HepG2 (cell line): ENCODE measurements around the gene AEN. TPM values are rescaled to one million over a fixed set of nuclear protein-coding genes. Genes with fewer than 3 reads are reported as not detected.

Source experiments
- ATF3 ChIP-seq: sonication (generic); formaldehyde crosslinking; IDR thresholded peaks from 2 replicates; pipeline ENCODE4 v1.4.0; 2020; ENCODE audit warnings: missing genetic modification reagents
- ELF4 ChIP-seq: sonication (generic); formaldehyde crosslinking; IDR thresholded peaks from 2 replicates; pipeline ENCODE4 v1.5.0; 2020; ENCODE audit warnings: missing genetic modification reagents, mild to moderate bottlenecking, moderate library complexity, borderline replicate concordance
- KLF11 ChIP-seq: IDR thresholded peaks from 2 replicates; pipeline ENCODE4 v1.6.1; 2016; ENCODE audit warnings: missing compliant biosample characterization
- MEIS1 ChIP-seq: sonication (generic); formaldehyde crosslinking; IDR thresholded peaks from 2 replicates; pipeline ENCODE4 v1.9.0; 2021; ENCODE audit warnings: mild to moderate bottlenecking, missing genetic modification reagents, moderate library complexity, borderline replicate concordance
- PHF21A ChIP-seq: sonication (generic); formaldehyde crosslinking; IDR thresholded peaks from 2 replicates; pipeline ENCODE4 v1.5.0; 2020; ENCODE audit warnings: mild to moderate bottlenecking, missing genetic modification reagents
- SP1 ChIP-seq, 2 experiments: fragments of 450-650 bp in 1 of 2; sonication (generic) in 1 of 2; formaldehyde crosslinking in 1 of 2; IDR thresholded peaks; 2 replicates each; pipeline versions ENCODE4 v1.4.0 to v1.6.1; 2016 to 2020; ENCODE audit warnings: missing genetic modification reagents in 1 of 2
- SP4 ChIP-seq: sonication (generic); formaldehyde crosslinking; IDR thresholded peaks from 2 replicates; pipeline ENCODE4 v1.8.1; 2023; ENCODE audit warnings: mild to moderate bottlenecking, missing genetic modification reagents
- SSRP1 ChIP-seq: IDR thresholded peaks from 2 replicates; pipeline ENCODE4 v1.6.1; 2016; ENCODE audit warnings: control low read depth
- TBX3 ChIP-seq: fragments of 450-650 bp; IDR thresholded peaks from 2 replicates; pipeline ENCODE4 v1.6.1; 2017; ENCODE audit warnings: antibody characterized with exemption, mild to moderate bottlenecking, inconsistent platforms, borderline replicate concordance
- TEAD3 ChIP-seq: optimal IDR thresholded peaks from 2 replicates; pipeline ENCODE3; 2016; ENCODE audit warnings: borderline replicate concordance
- TRIM22 ChIP-seq: fragments of 450-650 bp; IDR thresholded peaks from 2 replicates; pipeline ENCODE4 v1.6.1; 2017
- ZNF138 ChIP-seq: sonication (generic); formaldehyde crosslinking; IDR thresholded peaks from 2 replicates; pipeline ENCODE4 v1.5.0; 2020; ENCODE audit warnings: mild to moderate bottlenecking, low read depth, missing genetic modification reagents
- ZNF335 ChIP-seq: sonication (generic); formaldehyde crosslinking; IDR thresholded peaks from 2 replicates; pipeline ENCODE4 v1.4.0; 2020; ENCODE audit warnings: missing genetic modification reagents
- ZNF512 ChIP-seq: sonication (generic); formaldehyde crosslinking; IDR thresholded peaks from 2 replicates; pipeline ENCODE4 v1.4.0; 2020; ENCODE audit warnings: mild to moderate bottlenecking, missing genetic modification reagents
- ZNF772 ChIP-seq: sonication (generic); formaldehyde crosslinking; IDR thresholded peaks from 2 replicates; pipeline ENCODE4 v1.5.0; 2020; ENCODE audit warnings: mild to moderate bottlenecking, missing genetic modification reagents
- ZSCAN12 ChIP-seq: sonication (generic); formaldehyde crosslinking; IDR thresholded peaks from 2 replicates; pipeline ENCODE4 v1.9.0; 2021; ENCODE audit warnings: mild to moderate bottlenecking, missing genetic modification reagents
- polyA plus RNA-seq, 8 experiments: library from polyadenylated mRNA; depleted of rRNA in 3 of 8; stranded (reverse) in 7 of 8; unstranded in 1 of 8; fragments of >200 nt; fragmentation: Illumina TruSeq in 4 of 8; extraction: Trizol in 4 of 8; gene quantifications; 2 replicates each; pipeline versions ENCODE4 v1.2.1 to v1.2.3, GENCODE V29; 2011 to 2016; ENCODE audit warnings: low read depth in 4 of 8, missing spikeins in 1 of 8, mixed read lengths in 1 of 8; ENCODE audit not compliant: insufficient read depth in 1 of 8
- total RNA-seq, 5 experiments: library from RNA; depleted of rRNA; stranded (reverse); fragments of >200 nt; fragmentation: Illumina TruSeq; extraction: Trizol; gene quantifications; 2 replicates each; pipeline ENCODE4 v1.2.3, GENCODE V29; 2016; ENCODE audit warnings: low read depth in 1 of 5
- TF ChIP-seq, protein P1 (sequence below): sonication (generic); formaldehyde crosslinking; IDR thresholded peaks from 2 replicates; pipeline ENCODE4 v1.4.0; 2020; ENCODE audit warnings: missing genetic modification reagents, borderline replicate concordance
- TF ChIP-seq, protein P2 (sequence below): IDR thresholded peaks from 2 replicates; pipeline ENCODE4 v1.4.0; 2020; ENCODE audit warnings: mild to moderate bottlenecking, missing genetic modification reagents

The AEN gene
- total and polyA plus RNA-seq, 2 of the 13 experiments (the other 11 are each of a cell fraction or from before 2014, with no cell fraction given) = 51.3 to 118 TPM

- TF ChIP-seq, protein P1, sequence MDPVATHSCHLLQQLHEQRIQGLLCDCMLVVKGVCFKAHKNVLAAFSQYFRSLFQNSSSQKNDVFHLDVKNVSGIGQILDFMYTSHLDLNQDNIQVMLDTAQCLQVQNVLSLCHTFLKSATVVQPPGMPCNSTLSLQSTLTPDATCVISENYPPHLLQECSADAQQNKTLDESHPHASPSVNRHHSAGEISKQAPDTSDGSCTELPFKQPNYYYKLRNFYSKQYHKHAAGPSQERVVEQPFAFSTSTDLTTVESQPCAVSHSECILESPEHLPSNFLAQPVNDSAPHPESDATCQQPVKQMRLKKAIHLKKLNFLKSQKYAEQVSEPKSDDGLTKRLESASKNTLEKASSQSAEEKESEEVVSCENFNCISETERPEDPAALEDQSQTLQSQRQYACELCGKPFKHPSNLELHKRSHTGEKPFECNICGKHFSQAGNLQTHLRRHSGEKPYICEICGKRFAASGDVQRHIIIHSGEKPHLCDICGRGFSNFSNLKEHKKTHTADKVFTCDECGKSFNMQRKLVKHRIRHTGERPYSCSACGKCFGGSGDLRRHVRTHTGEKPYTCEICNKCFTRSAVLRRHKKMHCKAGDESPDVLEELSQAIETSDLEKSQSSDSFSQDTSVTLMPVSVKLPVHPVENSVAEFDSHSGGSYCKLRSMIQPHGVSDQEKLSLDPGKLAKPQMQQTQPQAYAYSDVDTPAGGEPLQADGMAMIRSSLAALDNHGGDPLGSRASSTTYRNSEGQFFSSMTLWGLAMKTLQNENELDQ (CRISPR knock-in tag) = no peak
- TF ChIP-seq ZNF512 = no peak; the same call in 1 of the 2 replicates
- peak; percentile 65 for TF ChIP-seq TEAD3 (CRISPR knock-in tag)
- peak; percentile 72 for TF ChIP-seq ZNF772 (CRISPR knock-in tag)
- TF ChIP-seq SP4 (CRISPR knock-in tag) = peak; percentile 4; the same call in 1 of the 2 replicates
- TF ChIP-seq ZNF138 (CRISPR knock-in tag) = 0 out of 2 replicates have a peak, but pooled peaks have one; percentile 52
- no peak for TF ChIP-seq KLF11 (CRISPR knock-in tag)
- TF ChIP-seq, protein P2, sequence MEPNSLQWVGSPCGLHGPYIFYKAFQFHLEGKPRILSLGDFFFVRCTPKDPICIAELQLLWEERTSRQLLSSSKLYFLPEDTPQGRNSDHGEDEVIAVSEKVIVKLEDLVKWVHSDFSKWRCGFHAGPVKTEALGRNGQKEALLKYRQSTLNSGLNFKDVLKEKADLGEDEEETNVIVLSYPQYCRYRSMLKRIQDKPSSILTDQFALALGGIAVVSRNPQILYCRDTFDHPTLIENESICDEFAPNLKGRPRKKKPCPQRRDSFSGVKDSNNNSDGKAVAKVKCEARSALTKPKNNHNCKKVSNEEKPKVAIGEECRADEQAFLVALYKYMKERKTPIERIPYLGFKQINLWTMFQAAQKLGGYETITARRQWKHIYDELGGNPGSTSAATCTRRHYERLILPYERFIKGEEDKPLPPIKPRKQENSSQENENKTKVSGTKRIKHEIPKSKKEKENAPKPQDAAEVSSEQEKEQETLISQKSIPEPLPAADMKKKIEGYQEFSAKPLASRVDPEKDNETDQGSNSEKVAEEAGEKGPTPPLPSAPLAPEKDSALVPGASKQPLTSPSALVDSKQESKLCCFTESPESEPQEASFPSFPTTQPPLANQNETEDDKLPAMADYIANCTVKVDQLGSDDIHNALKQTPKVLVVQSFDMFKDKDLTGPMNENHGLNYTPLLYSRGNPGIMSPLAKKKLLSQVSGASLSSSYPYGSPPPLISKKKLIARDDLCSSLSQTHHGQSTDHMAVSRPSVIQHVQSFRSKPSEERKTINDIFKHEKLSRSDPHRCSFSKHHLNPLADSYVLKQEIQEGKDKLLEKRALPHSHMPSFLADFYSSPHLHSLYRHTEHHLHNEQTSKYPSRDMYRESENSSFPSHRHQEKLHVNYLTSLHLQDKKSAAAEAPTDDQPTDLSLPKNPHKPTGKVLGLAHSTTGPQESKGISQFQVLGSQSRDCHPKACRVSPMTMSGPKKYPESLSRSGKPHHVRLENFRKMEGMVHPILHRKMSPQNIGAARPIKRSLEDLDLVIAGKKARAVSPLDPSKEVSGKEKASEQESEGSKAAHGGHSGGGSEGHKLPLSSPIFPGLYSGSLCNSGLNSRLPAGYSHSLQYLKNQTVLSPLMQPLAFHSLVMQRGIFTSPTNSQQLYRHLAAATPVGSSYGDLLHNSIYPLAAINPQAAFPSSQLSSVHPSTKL (CRISPR knock-in tag) = peak; percentile 75
- no peak for TF ChIP-seq TRIM22
- TF ChIP-seq MEIS1 (CRISPR knock-in tag) = peak; percentile 32; the same call in 1 of the 2 replicates
- peak; percentile 96 for TF ChIP-seq ATF3
- peak; percentile 67; the same call in 1 of the 2 replicates for TF ChIP-seq ZNF335 (CRISPR knock-in tag)
- TF ChIP-seq TBX3 = peak; percentile 82; the same call in 1 of the 2 replicates
- TF ChIP-seq SP1 (IDR thresholded peaks at IDR 0.05) = no peak
- TF ChIP-seq SP1 (CRISPR knock-in tag; IDR thresholded peaks at IDR 0.05) = peak; percentile 64; the same call in 1 of the 2 replicates
- no peak; the same call in 1 of the 2 replicates for TF ChIP-seq ELF4
- TF ChIP-seq ZSCAN12 (CRISPR knock-in tag) = no peak; the same call in 1 of the 2 replicates
- no peak for TF ChIP-seq SSRP1 (CRISPR knock-in tag)
- TF ChIP-seq PHF21A (CRISPR knock-in tag) = peak; percentile 92
Measured at GRCh38 chr15:88638626-88639372, 17.7 kb downstream of the AEN start, which contains the start of gene ISG20 (continued).
